Esophagus muscularis mucosa (tissue), 4 donors: ENCODE measurements around the gene LRRC27.

Source experiments
- CTCF ChIP-seq, 3 experiments: fragments of 200-600 bp in 2 of 3; fragments of 450-650 bp in 1 of 3; sonication (generic) in 2 of 3; IDR thresholded peaks; one replicate each; pipeline ENCODE4 v1.5.1; 2017 to 2019; ENCODE audit warnings: antibody characterized with exemption in 3 of 3, mild to moderate bottlenecking in 2 of 3, moderate library complexity in 1 of 3
- EP300 ChIP-seq: sonication (generic); formaldehyde crosslinking; IDR thresholded peaks from one replicate; pipeline ENCODE4 v1.6.1; 2017; ENCODE audit warnings: antibody characterized with exemption
- POLR2A ChIP-seq: fragments of 450-650 bp; IDR thresholded peaks from one replicate; pipeline ENCODE4 v1.6.1; 2017; ENCODE audit warnings: antibody characterized with exemption, moderate library complexity, mild to moderate bottlenecking, low read depth
- POLR2AphosphoS5 ChIP-seq, 2 donors: sonication (generic); formaldehyde crosslinking; IDR thresholded peaks; one replicate each; pipeline ENCODE4 v1.6.1; 2017; ENCODE audit warnings: antibody characterized with exemption in 2 of 2

DNA sequence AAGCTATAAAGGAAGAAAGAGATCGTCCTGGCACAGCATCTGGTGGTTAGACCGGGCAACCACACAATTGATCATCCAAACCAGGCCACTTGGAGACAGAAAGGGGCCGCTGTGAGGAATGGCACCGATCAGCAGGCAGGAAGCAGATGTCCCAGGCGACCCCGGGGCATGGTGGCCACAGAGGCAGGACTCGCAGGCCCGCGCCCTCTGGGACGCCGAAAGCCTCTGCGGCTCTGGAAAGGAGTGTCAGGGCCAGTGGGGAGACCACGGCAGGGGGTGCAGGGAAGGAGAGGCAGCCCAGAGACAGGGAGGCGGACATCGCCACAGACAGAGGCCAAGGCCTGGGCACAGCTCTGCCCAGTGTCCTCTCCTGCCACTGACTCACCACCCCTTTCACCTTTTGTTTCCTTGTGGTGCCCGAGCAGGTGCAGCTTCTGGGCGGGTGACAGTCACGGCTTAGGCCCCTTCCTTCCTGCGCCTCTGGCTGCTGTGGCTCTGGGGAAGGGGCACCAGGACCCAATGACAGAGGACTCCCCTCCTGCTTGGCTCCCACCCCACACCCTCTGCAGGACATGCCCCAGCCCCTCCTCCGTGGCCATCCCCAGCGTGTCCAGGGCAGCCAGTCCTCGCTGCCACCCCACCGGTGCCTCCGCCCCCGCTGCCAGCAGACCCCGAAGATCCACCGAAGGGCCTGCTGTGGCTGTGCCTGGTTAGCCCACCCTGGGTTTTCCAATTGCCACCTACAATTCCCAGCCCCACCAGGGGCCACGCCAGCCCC is 35.1 kb upstream of the LRRC27 start:
- TF ChIP-seq CTCF (IDR thresholded peaks at IDR 0.05) (no peak), EP300 (no peak), POLR2AphosphoS5 (IDR thresholded peaks at IDR 0.05) (no peak), POLR2A (no peak)
